Testis (tissue), 3 donors: ENCODE data around the gene OR2T34. TPM values are rescaled to one million over a fixed set of nuclear protein-coding genes. Genes with fewer than 3 reads are reported as not detected.

Experiments
- DNase-seq: peaks from one replicate; pipeline ENCODE4 v3.0.0-alpha.2; 2019
- H3K27ac ChIP-seq, 2 donors: fragments of 200-600 bp; sonication (generic); one replicate each; pipeline ENCODE4 v1.5.1; 2019
- H3K27me3 ChIP-seq: fragments of 200-600 bp; sonication (generic); one replicate; pipeline ENCODE4 v1.5.1; 2019
- H3K36me3 ChIP-seq: fragments of 200-600 bp; sonication (generic); one replicate; pipeline ENCODE4 v1.5.1; 2017; ENCODE audit warnings: low read depth; ENCODE audit errors: missing control alignments
- H3K4me1 ChIP-seq: fragments of 200-600 bp; sonication (generic); one replicate; pipeline ENCODE4 v1.5.1; 2019
- H3K4me3 ChIP-seq, 2 donors: fragments of 200-600 bp; sonication (generic); one replicate each; pipeline ENCODE4 v1.5.1; 2017 to 2019
- H3K9me3 ChIP-seq: fragments of 200-600 bp; sonication (generic); one replicate; pipeline ENCODE4 v1.5.1; 2017
- POLR2A ChIP-seq: fragments of 450-650 bp; IDR thresholded peaks from one replicate; pipeline ENCODE4 v1.6.1; 2017; ENCODE audit warnings: antibody characterized with exemption, mild to moderate bottlenecking, moderate library complexity
- WGBS, 2 donors: methylation state at CpG; one replicate each; pipeline ENCODE4 v1.1.5; 2018; 5-methylcytosine and 5-hydroxymethylcytosine counted together
- intact Hi-C: fragments of 100-400 bp; cut with DNase I; formaldehyde crosslinking; loops from one replicate; pipeline ENCODE4 v1.15.1; 2023; ENCODE audit warnings: low total_unique reads
- polyA plus RNA-seq: library from polyadenylated mRNA; stranded (reverse); fragments of 350-450 nt; fragmentation: Illumina TruSeq; extraction: RNeasy Lipid Tissue Mini Kit (QIAGEN cat#74804); gene quantifications from one replicate; pipeline ENCODE4 v1.2.3, GENCODE V29; 2014; ENCODE audit warnings: low read depth, low replicate concordance; ENCODE audit not compliant: insufficient read depth
- total RNA-seq, 2 donors: library from RNA; depleted of rRNA; stranded (reverse); fragments of >200 nt; gene quantifications; one replicate each; pipeline ENCODE4 v1.2.3, GENCODE V29; 2016
- TF ChIP-seq, protein P1 (sequence below), 3 experiments: fragments of 450-650 bp in 2 of 3; fragments of 200-600 bp in 1 of 3; sonication (generic) in 1 of 3; IDR thresholded peaks; one replicate each; pipeline ENCODE4 v1.5.1; 2016 to 2019; ENCODE audit warnings: antibody characterized with exemption in 3 of 3, mild to moderate bottlenecking in 2 of 3, moderate library complexity in 1 of 3

OR2T34 gene
- total and polyA plus RNA-seq, 3 donors from 2014 or later = not detected

DNA sequence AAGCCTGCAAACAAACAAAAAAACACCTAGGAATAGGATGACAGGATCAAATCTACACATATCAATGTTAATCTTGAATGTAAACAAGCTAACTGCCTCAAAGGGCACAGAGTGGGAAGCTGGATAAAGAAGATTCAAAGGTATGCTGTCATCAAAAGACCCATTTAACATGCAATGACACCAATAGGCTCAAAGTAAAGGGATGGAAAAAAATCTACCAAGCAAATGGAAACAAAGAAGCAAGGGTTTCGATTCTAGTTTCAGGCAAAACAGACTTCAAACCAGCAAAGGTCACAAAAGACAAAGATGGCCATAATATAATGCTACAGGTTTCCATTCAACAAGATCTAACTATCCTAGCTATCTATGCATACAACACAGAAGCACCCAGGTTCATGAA is 39.2 kb upstream of the OR2T34 start:
- 75 to 84% methylated on average over 1 of the region's 1 CpG for WGBS, 2 donors
- no peak overlapping the region for H3K4me3 ChIP-seq
- no peak for TF ChIP-seq POLR2A
- TF ChIP-seq, protein P1, sequence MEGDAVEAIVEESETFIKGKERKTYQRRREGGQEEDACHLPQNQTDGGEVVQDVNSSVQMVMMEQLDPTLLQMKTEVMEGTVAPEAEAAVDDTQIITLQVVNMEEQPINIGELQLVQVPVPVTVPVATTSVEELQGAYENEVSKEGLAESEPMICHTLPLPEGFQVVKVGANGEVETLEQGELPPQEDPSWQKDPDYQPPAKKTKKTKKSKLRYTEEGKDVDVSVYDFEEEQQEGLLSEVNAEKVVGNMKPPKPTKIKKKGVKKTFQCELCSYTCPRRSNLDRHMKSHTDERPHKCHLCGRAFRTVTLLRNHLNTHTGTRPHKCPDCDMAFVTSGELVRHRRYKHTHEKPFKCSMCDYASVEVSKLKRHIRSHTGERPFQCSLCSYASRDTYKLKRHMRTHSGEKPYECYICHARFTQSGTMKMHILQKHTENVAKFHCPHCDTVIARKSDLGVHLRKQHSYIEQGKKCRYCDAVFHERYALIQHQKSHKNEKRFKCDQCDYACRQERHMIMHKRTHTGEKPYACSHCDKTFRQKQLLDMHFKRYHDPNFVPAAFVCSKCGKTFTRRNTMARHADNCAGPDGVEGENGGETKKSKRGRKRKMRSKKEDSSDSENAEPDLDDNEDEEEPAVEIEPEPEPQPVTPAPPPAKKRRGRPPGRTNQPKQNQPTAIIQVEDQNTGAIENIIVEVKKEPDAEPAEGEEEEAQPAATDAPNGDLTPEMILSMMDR (IDR thresholded peaks at IDR 0.05) = no peak
- H3K27me3 ChIP-seq = no peaks in the 10 kb centered on the region
- no peak for DNase-seq
- intact Hi-C loops = no loop called here
- no peaks in the 10 kb centered on the region for H3K36me3 ChIP-seq
- H3K4me1 ChIP-seq = no peaks in the 10 kb centered on the region
- no peaks in the 10 kb centered on the region for H3K9me3 ChIP-seq
- no peak overlapping the region for H3K27ac ChIP-seq

- Histone ChIP-seq H3K4me3 (no peak overlapping the region), H3K27me3 (no peaks in the 10 kb centered on the region), H3K4me1 (no peaks in the 10 kb centered on the region), H3K36me3 (no peaks in the 10 kb centered on the region), H3K9me3 (no peaks in the 10 kb centered on the region), H3K27ac (no peak overlapping the region)
- TF ChIP-seq, protein P1 (IDR thresholded peaks at IDR 0.05) = no peak
- TF ChIP-seq POLR2A = no peak
- 66 to 70% methylated on average over 3 to 4 of the region's 4 CpGs for WGBS, 2 donors
- intact Hi-C loops = no loop called here
- DNase-seq = no peak
These were observed 37.4 kb upstream of the OR2T34 start for GRCh38 chr1:248611883-248612414.

- TF ChIP-seq, protein P1 (IDR thresholded peaks at IDR 0.05) = no peak
- TF ChIP-seq POLR2A = no peak
- Histone ChIP-seq H3K27ac (no peak overlapping the region), H3K9me3 (no peaks in the 10 kb centered on the region), H3K4me1 (no peaks in the 10 kb centered on the region), H3K36me3 (no peaks in the 10 kb centered on the region), H3K27me3 (no peaks in the 10 kb centered on the region), H3K4me3 (no peak overlapping the region)
- no peak for DNase-seq
- intact Hi-C loops = no loop called here
- 53 to 57% methylated on average over 3 of the region's 3 CpGs for WGBS, 2 donors
These were observed 35.7 kb upstream of the OR2T34 start for GRCh38 chr1:248610301-248610700.

DNA sequence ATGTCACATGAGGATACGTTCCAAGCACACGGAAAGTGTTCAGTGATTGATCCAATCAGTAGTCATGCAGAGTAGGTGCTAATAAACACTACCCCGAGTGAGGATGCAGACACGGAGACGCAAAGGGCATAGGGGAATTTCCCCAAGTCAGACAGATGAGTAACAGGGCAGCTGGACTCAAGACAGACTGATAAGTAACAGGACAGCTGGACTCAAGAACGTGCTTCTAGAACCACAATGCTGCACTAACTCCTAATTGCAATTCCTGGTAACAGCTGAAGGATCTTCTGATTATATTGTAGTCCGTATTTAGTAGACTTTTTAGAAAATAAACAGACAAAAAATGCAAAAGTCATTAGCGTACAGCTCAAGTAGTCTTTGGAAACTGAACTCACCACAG is 24.8 kb upstream of the OR2T34 start:
- no peak for TF ChIP-seq POLR2A
- TF ChIP-seq, protein P1 (IDR thresholded peaks at IDR 0.05) = no peak
- H3K27me3 ChIP-seq = no peaks in the 10 kb centered on the region
- intact Hi-C loops = no loop called here
- no peaks in the 10 kb centered on the region for H3K9me3 ChIP-seq
- no peak for DNase-seq
- 77 to 81% methylated on average over 8 of the region's 8 CpGs for WGBS, 2 donors
- H3K36me3 ChIP-seq = no peaks in the 10 kb centered on the region
- no peaks in the 10 kb centered on the region for H3K4me1 ChIP-seq
- H3K4me3 ChIP-seq = no peak overlapping the region
- no peak overlapping the region for H3K27ac ChIP-seq

DNA sequence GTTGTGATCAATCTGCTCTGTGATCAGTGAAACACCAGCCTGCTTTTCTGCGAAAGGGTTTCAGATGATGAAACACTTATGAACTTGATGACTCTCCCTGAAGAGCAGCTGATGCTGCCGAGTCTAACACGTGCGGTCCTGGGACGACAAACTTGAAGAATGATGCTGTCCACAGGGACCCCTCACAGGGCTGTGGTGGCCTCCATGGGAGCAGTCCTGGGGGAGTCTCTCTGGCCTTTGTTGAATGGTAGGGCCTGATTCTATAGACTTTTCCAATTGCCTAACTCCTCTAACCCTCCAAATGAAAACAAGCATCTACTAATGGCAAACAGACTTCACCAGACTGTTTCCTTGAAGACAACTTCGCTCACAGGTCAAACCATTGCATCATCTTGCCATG is 23.0 kb upstream of the OR2T34 start, which contains the start of gene OR2T10:
TSS of gene OR2T10 (minus strand) at position 112 of the 400 bp plus-strand sequence. CDS start 3,932 bp downstream, outside the sequence.
- Histone ChIP-seq H3K4me3 (no peak within 1 kb of the TSS), H3K36me3 (no peaks in the 10 kb centered on the region), H3K27ac (no peak within 1 kb of the TSS), H3K27me3 (no peaks in the 10 kb centered on the region), H3K4me1 (no peaks in the 10 kb centered on the region), H3K9me3 (no peaks in the 10 kb centered on the region)
- WGBS, 2 donors = 86 to 88% methylated on average over 6 of the region's 6 CpGs
- DNase-seq = no peak
- TF ChIP-seq POLR2A = no peak
- TF ChIP-seq, protein P1 (IDR thresholded peaks at IDR 0.05) = no peak
- intact Hi-C loops = no loop called here
